ENCODE results near the gene SLC22A14.

The SLC22A14 gene

GRCh38 chr3:38334142-38335055 is 52.3 kb downstream of the SLC22A14 start:
- Histone ChIP-seq H3K27ac (ENCODE audit: low read depth, low read length) (no peak overlapping the region), H2BK15ac (replicated peaks; ENCODE audit: low read depth) (no peak overlapping the region), H4K8ac (ENCODE audit: low read depth, low read length) (no peak overlapping the region), H3K79me1 (ENCODE audit: low read length) (no peaks in the 10 kb centered on the region), H3K18ac (ENCODE audit: low read length) (no peak overlapping the region), H3K36me3 (ENCODE audit: control insufficient read depth, insufficient read depth, low read length) (no peaks in the 10 kb centered on the region), H3K9ac (ENCODE audit: low read length) (no peak overlapping the region), H3K79me2 (ENCODE audit: control insufficient read depth, insufficient read depth, low read length) (no peaks in the 10 kb centered on the region), H3K4me1 (ENCODE audit: control insufficient read depth, low read depth, low read length) (no peaks in the 10 kb centered on the region), H4K5ac (ENCODE audit: low read length) (no peak overlapping the region), H2BK5ac (ENCODE audit: low read length) (no peak overlapping the region), H2AK5ac (ENCODE audit: low read length) (no peak overlapping the region), H3K4me3 (ENCODE audit: low read length) (no peak overlapping the region), H3K4ac (ENCODE audit: low read depth, low read length) (no peak overlapping the region), H3K27me3 (ENCODE audit: insufficient read depth, low read length, poor library complexity) (no peaks in the 10 kb centered on the region), H3K4me2 (ENCODE audit: low read length) (no peak overlapping the region), H3K56ac (ENCODE audit: low read length) (no peak overlapping the region), H3K23ac (ENCODE audit: low read length) (no peak overlapping the region), H2BK120ac (ENCODE audit: low read depth, low read length) (no peak overlapping the region)
- WGBS (ENCODE audit: extremely low coverage, insufficient coverage, low lambda C conversion rate) = no CpG with 5 or more reads among the region's 5 CpGs
- no peak for DNase-seq

- Histone ChIP-seq H3K79me1 (ENCODE audit: low read length) (no peaks in the 10 kb centered on the region), H4K5ac (ENCODE audit: low read length) (no peak overlapping the region), H3K18ac (ENCODE audit: low read length) (no peak overlapping the region), H3K23ac (ENCODE audit: low read length) (no peak overlapping the region), H3K4me3 (ENCODE audit: low read length) (no peak overlapping the region), H3K4me2 (ENCODE audit: low read length) (no peak overlapping the region), H3K4ac (ENCODE audit: low read depth, low read length) (no peak overlapping the region), H2AK5ac (ENCODE audit: low read length) (no peak overlapping the region), H3K79me2 (ENCODE audit: control insufficient read depth, insufficient read depth, low read length) (no peaks in the 10 kb centered on the region), H3K4me1 (ENCODE audit: control insufficient read depth, low read depth, low read length) (no peaks in the 10 kb centered on the region), H3K36me3 (ENCODE audit: control insufficient read depth, insufficient read depth, low read length) (no peaks in the 10 kb centered on the region), H3K27me3 (ENCODE audit: insufficient read depth, low read length, poor library complexity) (no peaks in the 10 kb centered on the region), H3K56ac (ENCODE audit: low read length) (no peak overlapping the region), H2BK5ac (ENCODE audit: low read length) (no peak overlapping the region), H3K27ac (ENCODE audit: low read depth, low read length) (no peak overlapping the region), H4K8ac (ENCODE audit: low read depth, low read length) (no peak overlapping the region), H2BK120ac (ENCODE audit: low read depth, low read length) (no peak overlapping the region), H2BK15ac (replicated peaks; ENCODE audit: low read depth) (no peak overlapping the region), H3K9ac (ENCODE audit: low read length) (no peak overlapping the region)
- WGBS (ENCODE audit: extremely low coverage, insufficient coverage, low lambda C conversion rate) = no CpG with 5 or more reads among the region's 6 CpGs
- DNase-seq = no peak
These were observed 53.2 kb downstream of the SLC22A14 start for GRCh38 chr3:38335263-38335662.

GRCh38 chr3:38337703-38338102 is 55.6 kb downstream of the SLC22A14 start:
- Histone ChIP-seq H3K4me3 (ENCODE audit: low read length) (no peak overlapping the region), H3K4me2 (ENCODE audit: low read length) (no peak overlapping the region), H2BK120ac (ENCODE audit: low read depth, low read length) (no peak overlapping the region), H3K4ac (ENCODE audit: low read depth, low read length) (no peak overlapping the region), H3K79me2 (ENCODE audit: control insufficient read depth, insufficient read depth, low read length) (no peaks in the 10 kb centered on the region), H3K27me3 (ENCODE audit: insufficient read depth, low read length, poor library complexity) (no peaks in the 10 kb centered on the region), H2BK15ac (replicated peaks; ENCODE audit: low read depth) (no peak overlapping the region), H3K9ac (ENCODE audit: low read length) (no peak overlapping the region), H4K8ac (ENCODE audit: low read depth, low read length) (no peak overlapping the region), H2AK5ac (ENCODE audit: low read length) (no peak overlapping the region), H3K79me1 (ENCODE audit: low read length) (no peaks in the 10 kb centered on the region), H2BK5ac (ENCODE audit: low read length) (no peak overlapping the region), H3K36me3 (ENCODE audit: control insufficient read depth, insufficient read depth, low read length) (no peaks in the 10 kb centered on the region), H4K5ac (ENCODE audit: low read length) (no peak overlapping the region), H3K4me1 (ENCODE audit: control insufficient read depth, low read depth, low read length) (no peaks in the 10 kb centered on the region), H3K18ac (ENCODE audit: low read length) (no peak overlapping the region), H3K56ac (ENCODE audit: low read length) (no peak overlapping the region), H3K27ac (ENCODE audit: low read depth, low read length) (no peak overlapping the region), H3K23ac (ENCODE audit: low read length) (no peak overlapping the region)
- no CpG with 5 or more reads among the region's 2 CpGs for whole genome bisulfite sequencing (ENCODE audit: extremely low coverage, insufficient coverage, low lambda C conversion rate)
- DNase-seq = no peak

DNA sequence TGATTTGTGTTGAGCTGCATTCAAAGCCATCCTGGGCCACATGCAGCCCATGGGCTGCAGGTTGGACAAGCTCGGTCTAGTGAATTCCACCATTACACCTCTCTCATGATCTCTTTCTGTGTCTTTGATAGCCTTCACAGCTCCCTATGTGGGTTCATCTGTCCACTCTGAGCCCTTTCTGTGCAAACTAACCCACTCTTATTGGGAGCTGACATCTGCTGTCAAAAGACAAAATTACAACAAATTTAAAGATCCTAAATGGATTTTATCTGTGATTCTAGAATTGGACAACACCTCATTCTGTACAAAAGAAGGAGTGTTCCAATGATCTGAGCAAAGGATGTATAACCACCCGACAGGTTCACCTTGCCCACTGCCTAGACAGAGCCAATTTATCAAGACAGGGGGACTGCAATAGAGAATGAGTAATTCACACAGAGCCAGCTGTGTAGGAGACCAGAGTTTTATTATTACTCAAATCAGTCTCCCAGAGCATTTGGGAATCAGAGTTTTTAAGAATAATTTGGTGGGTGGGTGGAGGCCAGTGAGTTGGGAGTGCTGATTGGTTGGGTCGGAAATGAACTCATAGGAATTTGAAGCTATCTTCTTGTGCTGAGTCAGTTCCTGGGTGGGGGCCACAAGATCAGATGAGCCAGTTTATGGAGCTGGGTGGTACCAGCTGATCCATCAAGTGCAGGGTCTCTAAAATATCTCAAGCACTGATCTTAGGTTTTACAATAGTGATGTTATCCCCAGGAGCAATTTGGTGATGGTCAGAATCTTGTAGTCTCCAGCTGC is 61.9 kb downstream of the SLC22A14 start:
- no peak for DNase-seq
- no peaks in the 10 kb centered on the region for H3K36me3 ChIP-seq (ENCODE audit: control insufficient read depth, insufficient read depth, low read length)
- H3K56ac ChIP-seq (ENCODE audit: low read length) = no peak overlapping the region
- H2BK15ac ChIP-seq (replicated peaks; ENCODE audit: low read depth) = no peak overlapping the region
- H3K27ac ChIP-seq (ENCODE audit: low read depth, low read length) = no peak overlapping the region
- H3K23ac ChIP-seq (ENCODE audit: low read length) = no peak overlapping the region
- no peaks in the 10 kb centered on the region for H3K79me2 ChIP-seq (ENCODE audit: control insufficient read depth, insufficient read depth, low read length)
- H3K27me3 ChIP-seq (ENCODE audit: insufficient read depth, low read length, poor library complexity) = no peaks in the 10 kb centered on the region
- H3K18ac ChIP-seq (ENCODE audit: low read length) = no peak overlapping the region
- no peak overlapping the region for H4K5ac ChIP-seq (ENCODE audit: low read length)
- no peak overlapping the region for H4K8ac ChIP-seq (ENCODE audit: low read depth, low read length)
- H3K4ac ChIP-seq (ENCODE audit: low read depth, low read length) = no peak overlapping the region
- no peaks in the 10 kb centered on the region for H3K4me1 ChIP-seq (ENCODE audit: control insufficient read depth, low read depth, low read length)
- H3K79me1 ChIP-seq (ENCODE audit: low read length) = no peaks in the 10 kb centered on the region
- H2BK120ac ChIP-seq (ENCODE audit: low read depth, low read length) = no peak overlapping the region
- no peak overlapping the region for H2BK5ac ChIP-seq (ENCODE audit: low read length)
- WGBS (ENCODE audit: extremely low coverage, insufficient coverage, low lambda C conversion rate) = no CpG with 5 or more reads among the region's 3 CpGs
- no peak overlapping the region for H2AK5ac ChIP-seq (ENCODE audit: low read length)
- no peak overlapping the region for H3K4me3 ChIP-seq (ENCODE audit: low read length)
- H3K4me2 ChIP-seq (ENCODE audit: low read length) = no peak overlapping the region
- no peak overlapping the region for H3K9ac ChIP-seq (ENCODE audit: low read length)

GRCh38 chr3:38345879-38346586 is 63.9 kb downstream of the SLC22A14 start:
- no CpG with 5 or more reads among the region's 10 CpGs for WGBS (ENCODE audit: extremely low coverage, insufficient coverage, low lambda C conversion rate)
- Histone ChIP-seq H3K4me2 (ENCODE audit: low read length) (no peak overlapping the region), H2BK5ac (ENCODE audit: low read length) (no peak overlapping the region), H3K18ac (ENCODE audit: low read length) (no peak overlapping the region), H2AK5ac (ENCODE audit: low read length) (no peak overlapping the region), H2BK120ac (ENCODE audit: low read depth, low read length) (no peak overlapping the region), H3K79me2 (ENCODE audit: control insufficient read depth, insufficient read depth, low read length) (no peaks in the 10 kb centered on the region), H3K23ac (ENCODE audit: low read length) (no peak overlapping the region), H3K27ac (ENCODE audit: low read depth, low read length) (no peak overlapping the region), H3K4me1 (ENCODE audit: control insufficient read depth, low read depth, low read length) (no peaks in the 10 kb centered on the region), H3K9ac (ENCODE audit: low read length) (peak overlapping the region; percentile 1), H4K8ac (ENCODE audit: low read depth, low read length) (no peak overlapping the region), H2BK15ac (replicated peaks; ENCODE audit: low read depth) (no peak overlapping the region), H3K56ac (ENCODE audit: low read length) (peak overlapping the region; percentile 52), H4K5ac (ENCODE audit: low read length) (no peak overlapping the region), H3K79me1 (ENCODE audit: low read length) (no peaks in the 10 kb centered on the region), H3K4me3 (ENCODE audit: low read length) (no peak overlapping the region), H3K27me3 (ENCODE audit: insufficient read depth, low read length, poor library complexity) (no peaks in the 10 kb centered on the region), H3K4ac (ENCODE audit: low read depth, low read length) (no peak overlapping the region), H3K36me3 (ENCODE audit: control insufficient read depth, insufficient read depth, low read length) (no peaks in the 10 kb centered on the region)
- DNase-seq = peak; percentile 50

Data from mesendoderm (in vitro differentiated cells).